Activated CD4-positive, alpha-beta T cell treated with anti-CD3 and anti-CD28 coated beads, Interleukin-2, amount 10 ng/mL, durations not matched to agents 24 days and 14 days (primary cell): ENCODE results near the gene TMED10. TPM values are rescaled to one million over a fixed set of nuclear protein-coding genes. Genes with fewer than 3 reads are reported as not detected.
A peak's percentile ranks its signal among the peaks of the same experiment; 100 is the strongest.

Source experiments
- DNase-seq: peaks from one replicate; pipeline ENCODE4 v3.0.0; 2022
- H3K27ac Mint-ChIP-seq: one replicate; pipeline ENCODE4 v1.8.0; 2022; ENCODE audit warnings: mild to moderate bottlenecking, mixed read lengths
- H3K27me3 Mint-ChIP-seq: one replicate; pipeline ENCODE4 v1.8.0; 2022; ENCODE audit warnings: mixed read lengths
- H3K36me3 Mint-ChIP-seq: one replicate; pipeline ENCODE4 v1.8.0; 2022; ENCODE audit warnings: low read depth, mild to moderate bottlenecking, mixed read lengths
- H3K4me1 Mint-ChIP-seq: one replicate; pipeline ENCODE4 v1.8.0; 2021; ENCODE audit warnings: mixed read lengths
- H3K4me3 Mint-ChIP-seq: one replicate; pipeline ENCODE4 v1.8.0; 2022; ENCODE audit warnings: mild to moderate bottlenecking, moderate library complexity, mixed read lengths
- H3K9me3 Mint-ChIP-seq: one replicate; pipeline ENCODE4 v1.8.0; 2021; ENCODE audit warnings: mixed read lengths
- intact Hi-C: fragments of 100-400 bp; cut with micrococcal nuclease; formaldehyde crosslinking; loops from one replicate; pipeline ENCODE4 v1.15.1; 2023
- total RNA-seq: library from RNA; stranded (reverse); gene quantifications from 2 replicates; pipeline ENCODE4 v1.2.3, GENCODE V29; 2022

The TMED10 gene
- total RNA-seq, 1 donor from 2014 or later: 192 TPM

DNA sequence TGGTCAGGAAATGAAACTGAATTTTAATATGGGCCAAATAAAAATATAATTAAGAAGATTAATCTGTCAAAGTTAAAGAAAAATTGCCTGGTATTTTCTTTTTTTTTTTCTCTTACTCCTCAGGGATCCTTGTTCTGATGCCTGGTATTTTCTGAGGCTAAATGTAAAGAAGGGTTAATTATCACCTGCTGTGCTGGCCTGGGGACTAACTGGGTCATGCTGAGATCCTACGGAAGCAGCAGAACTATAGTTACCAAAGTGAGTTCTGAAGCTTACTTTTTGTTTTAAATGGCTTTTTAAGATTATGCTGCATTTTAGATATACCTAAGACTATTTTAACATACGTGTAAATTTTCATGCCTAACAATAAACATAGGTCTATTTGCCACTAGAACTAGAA, 83.7 kb downstream of the TMED10 start:
- Mint-ChIP-seq H3K27ac (no peak overlapping the region), H3K9me3 (no peaks in the 10 kb centered on the region), H3K4me1 (no peaks in the 10 kb centered on the region), H3K27me3 (no peaks in the 10 kb centered on the region), H3K4me3 (no peak overlapping the region), H3K36me3 (peaks cover 37% of the 10 kb centered on the region)
- intact Hi-C loops: no loop called here
- no peak for DNase-seq

DNA sequence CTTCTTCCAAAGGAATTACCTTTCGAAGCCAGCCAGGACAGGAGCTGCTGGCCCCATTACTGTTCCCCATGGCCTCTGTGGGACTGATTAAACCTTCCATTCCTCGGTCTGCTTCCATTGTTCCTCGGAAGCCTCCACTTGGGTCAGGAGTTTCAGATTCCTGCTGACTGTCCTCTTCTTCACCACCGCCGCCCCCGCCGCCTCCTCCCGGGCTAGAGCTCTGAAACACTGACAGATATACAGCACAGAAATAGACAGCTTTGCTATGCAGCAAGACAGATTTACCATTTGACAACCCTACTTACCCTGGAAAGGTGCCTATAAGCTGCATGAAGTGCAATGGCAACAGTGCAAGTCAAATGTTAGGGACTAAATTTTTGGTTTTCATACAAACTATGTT, 85.2 kb downstream of the TMED10 start:
- no peak for DNase-seq
- H3K4me3 Mint-ChIP-seq: no peak overlapping the region
- H3K27ac Mint-ChIP-seq: no peak overlapping the region
- H3K36me3 Mint-ChIP-seq: peaks cover 39% of the 10 kb centered on the region
- H3K27me3 Mint-ChIP-seq: no peaks in the 10 kb centered on the region
- H3K4me1 Mint-ChIP-seq: no peaks in the 10 kb centered on the region
- intact Hi-C loops: no loop called here
- H3K9me3 Mint-ChIP-seq: no peaks in the 10 kb centered on the region

DNA sequence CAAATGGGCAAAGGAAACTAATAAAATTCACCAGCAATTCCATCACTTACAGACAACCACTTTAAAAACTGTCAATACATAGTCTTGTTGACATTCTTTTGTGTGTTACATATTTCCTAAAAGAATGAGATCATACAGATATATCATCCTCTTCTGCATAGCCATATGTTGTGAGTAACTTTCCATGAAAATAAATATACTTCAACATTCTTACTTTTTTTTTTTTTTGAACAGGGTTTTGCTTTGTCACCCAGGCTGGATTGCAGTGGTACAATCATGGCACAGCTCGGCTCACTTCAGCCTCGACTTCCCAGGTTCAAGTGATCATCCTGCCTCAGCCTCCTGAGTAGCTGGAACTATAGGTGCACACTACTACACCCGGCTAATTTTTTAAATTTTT, 86.1 kb downstream of the TMED10 start:
- Mint-ChIP-seq H3K27me3 (no peaks in the 10 kb centered on the region), H3K9me3 (no peaks in the 10 kb centered on the region), H3K27ac (no peak overlapping the region), H3K4me1 (no peaks in the 10 kb centered on the region), H3K36me3 (peaks cover 41% of the 10 kb centered on the region), H3K4me3 (no peak overlapping the region)
- intact Hi-C loops: no loop called here
- DNase-seq: no peak

DNA sequence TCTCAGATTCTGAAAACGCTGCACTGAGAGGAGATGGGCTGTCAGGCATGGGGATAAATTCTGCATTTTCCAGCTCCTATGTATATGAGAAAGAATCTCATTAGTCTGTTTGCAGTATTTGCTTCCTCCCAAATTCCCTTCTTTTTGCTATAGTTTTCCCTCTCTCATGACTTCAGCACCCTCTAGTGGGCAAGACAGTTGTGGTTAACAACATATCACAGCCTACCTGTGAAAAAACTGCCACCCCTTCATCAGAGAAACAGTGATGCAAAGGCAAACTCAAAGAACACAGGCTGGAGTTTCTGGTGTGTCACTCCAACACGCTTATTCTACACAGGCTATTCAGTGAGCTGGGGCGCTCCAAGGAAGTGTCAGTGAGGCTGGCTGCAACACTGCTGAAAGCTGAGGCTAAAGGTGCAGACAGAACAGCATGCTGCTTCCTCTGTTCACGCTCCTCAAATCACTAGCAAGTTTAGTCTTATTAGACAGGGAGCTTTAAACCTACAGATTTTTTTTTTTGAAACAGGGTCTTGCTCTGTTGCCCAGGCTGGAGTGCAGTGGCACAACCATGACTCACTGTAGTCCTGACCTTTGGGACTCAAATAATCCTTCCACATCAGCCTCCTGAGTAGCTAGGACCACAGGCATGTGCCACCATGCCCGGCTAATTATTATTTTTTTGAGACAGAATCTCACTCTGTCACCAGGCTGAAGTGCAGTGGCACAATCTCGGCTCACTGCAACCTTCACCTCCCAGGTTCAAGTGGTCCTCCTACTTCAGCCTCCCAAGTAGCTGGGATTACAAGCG, 87.6 kb downstream of the TMED10 start:
- peaks cover 42% of the 10 kb centered on the region for H3K36me3 Mint-ChIP-seq
- H3K27ac Mint-ChIP-seq: no peak overlapping the region
- intact Hi-C loops: loop anchor here (1.0 kb wide), 2 partner anchors 143 to 227 kb away; no protein-coding TSS in a partner anchor
- H3K27me3 Mint-ChIP-seq: no peaks in the 10 kb centered on the region
- no peaks in the 10 kb centered on the region for H3K9me3 Mint-ChIP-seq
- DNase-seq: peak; percentile 86
- no peaks in the 10 kb centered on the region for H3K4me1 Mint-ChIP-seq
- H3K4me3 Mint-ChIP-seq: no peak overlapping the region

DNA sequence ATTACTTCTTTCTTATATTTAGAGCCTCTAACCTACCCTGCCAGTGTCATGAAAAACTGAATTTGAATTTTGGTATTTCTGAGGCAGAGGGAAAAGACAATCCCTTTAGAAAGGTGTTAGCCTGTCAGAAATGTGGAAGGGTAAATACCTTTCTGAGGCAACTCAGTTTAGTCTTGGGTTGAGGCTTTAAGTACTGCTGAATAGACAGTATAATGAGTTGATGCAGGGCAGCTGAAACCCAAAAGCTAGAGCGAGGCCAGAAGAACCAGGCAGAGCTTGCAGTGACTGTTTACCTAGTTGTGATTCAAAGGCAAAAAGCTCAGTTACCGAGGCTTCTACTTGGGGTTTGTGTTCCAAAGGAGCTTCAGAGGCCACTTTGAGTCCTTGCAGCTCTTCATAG, 88.3 kb downstream of the TMED10 start:
- Mint-ChIP-seq H3K27ac (no peak overlapping the region), H3K9me3 (no peaks in the 10 kb centered on the region)
- intact Hi-C loops: loop anchor here (1.0 kb wide), 2 partner anchors 143 to 227 kb away; no protein-coding TSS in a partner anchor

DNA sequence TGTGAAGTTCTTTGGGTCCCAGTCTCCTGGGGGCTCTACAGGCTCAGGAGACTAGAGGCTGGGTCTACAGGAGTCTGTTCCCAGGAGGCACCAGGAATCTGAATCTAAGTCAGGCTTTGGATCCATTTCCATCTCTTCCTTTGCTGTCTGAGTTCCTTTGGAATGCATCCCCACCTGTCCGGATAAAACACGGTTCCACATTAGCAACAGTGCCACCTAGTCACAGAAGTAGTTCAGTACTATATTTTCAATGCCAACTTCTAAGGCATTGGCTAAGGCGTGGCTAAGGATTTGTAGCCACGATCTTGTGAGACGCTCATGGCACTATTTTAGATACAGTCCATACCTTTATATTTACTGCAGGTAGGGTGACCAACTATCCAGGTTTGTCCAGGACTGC, 91.9 kb downstream of the TMED10 start:
- H3K36me3 Mint-ChIP-seq: peaks cover 43% of the 10 kb centered on the region
- H3K27me3 Mint-ChIP-seq: no peaks in the 10 kb centered on the region
- H3K9me3 Mint-ChIP-seq: no peaks in the 10 kb centered on the region
- H3K4me1 Mint-ChIP-seq: no peaks in the 10 kb centered on the region
- no peak for DNase-seq
- intact Hi-C loops: no loop called here
- no peak overlapping the region for H3K27ac Mint-ChIP-seq
- H3K4me3 Mint-ChIP-seq: no peak overlapping the region

More for the DNA sequence above, 88.3 kb downstream of the TMED10 start:
- no peak for DNase-seq
- H3K36me3 Mint-ChIP-seq: peaks cover 41% of the 10 kb centered on the region
- H3K4me3 Mint-ChIP-seq: no peak overlapping the region
- H3K4me1 Mint-ChIP-seq: no peaks in the 10 kb centered on the region
- no peaks in the 10 kb centered on the region for H3K27me3 Mint-ChIP-seq

DNA sequence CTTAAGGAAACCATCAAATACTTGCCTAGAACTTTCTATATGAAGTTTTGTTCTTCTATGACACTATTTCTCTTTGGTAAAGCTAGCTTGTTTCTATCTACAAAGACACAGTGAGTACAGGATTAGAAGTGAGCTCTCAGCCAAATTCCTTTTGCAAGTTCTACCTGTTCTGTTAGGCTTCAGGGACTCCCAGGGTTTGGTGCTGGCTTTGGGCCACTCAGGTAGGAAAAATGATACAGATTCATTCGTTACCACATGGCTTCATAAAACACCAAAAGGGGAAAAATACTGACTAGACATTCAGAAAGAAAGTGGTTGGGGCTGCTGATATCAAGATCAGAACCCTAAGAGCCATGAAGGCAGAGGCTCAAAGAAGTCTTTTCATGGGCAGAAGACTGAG, 93.1 kb downstream of the TMED10 start:
- Mint-ChIP-seq H3K36me3 (peaks cover 39% of the 10 kb centered on the region), H3K4me1 (no peaks in the 10 kb centered on the region), H3K4me3 (no peak overlapping the region), H3K27ac (no peak overlapping the region), H3K9me3 (no peaks in the 10 kb centered on the region), H3K27me3 (no peaks in the 10 kb centered on the region)
- DNase-seq: no peak
- intact Hi-C loops: no loop called here

DNA sequence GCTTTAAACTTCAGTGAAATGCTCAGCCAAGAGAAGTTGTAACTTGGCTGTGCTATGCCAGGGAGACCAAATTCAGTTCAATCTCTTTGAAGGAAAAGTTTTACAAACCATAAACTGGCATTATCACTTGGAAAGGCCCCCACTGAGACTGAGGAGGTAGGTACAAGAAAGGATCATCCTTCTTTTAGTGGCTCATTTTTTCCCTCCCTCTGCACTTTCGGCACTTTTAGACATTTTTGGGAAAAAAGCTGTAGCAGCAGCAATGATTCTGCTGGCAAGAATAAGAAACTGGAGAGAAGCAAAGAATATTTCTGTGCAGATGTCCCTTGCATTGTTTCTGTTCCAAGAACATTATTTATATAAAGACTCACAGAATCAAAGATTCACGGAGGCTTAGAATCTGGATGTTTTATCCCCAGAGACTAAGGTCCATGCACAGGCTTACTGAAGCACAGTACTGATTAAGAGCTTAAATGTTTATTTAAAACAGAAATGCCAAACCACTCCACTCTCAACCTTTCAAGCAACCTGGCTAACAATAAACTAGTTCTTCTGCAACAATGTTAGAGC, 94.7 kb downstream of the TMED10 start:
- Mint-ChIP-seq H3K4me1 (no peaks in the 10 kb centered on the region), H3K4me3 (no peak overlapping the region), H3K27me3 (no peaks in the 10 kb centered on the region), H3K36me3 (peaks cover 35% of the 10 kb centered on the region), H3K27ac (no peak overlapping the region), H3K9me3 (no peaks in the 10 kb centered on the region)
- intact Hi-C loops: no loop called here
- no peak for DNase-seq

Other genes starting within 250 kb of the TMED10 start
- gene PGF, start 221.0 kb downstream of the TMED10 start, total RNA-seq: 0.23 and 0.24 TPM in 2 replicates
- gene EIF2B2, start 173.7 kb downstream of the TMED10 start, total RNA-seq: 51.6 and 53.3 TPM in 2 replicates
- 27.7 and 28.3 TPM in 2 replicates for gene MLH3, start 125.1 kb downstream of the TMED10 start, total RNA-seq
- gene ACYP1, start 112.6 kb downstream of the TMED10 start, total RNA-seq: 45.2 and 46.0 TPM in 2 replicates
- 0.82 and 1.6 TPM in 2 replicates for gene ZC2HC1C, start 107.0 kb downstream of the TMED10 start, total RNA-seq
- gene NEK9, start 49.6 kb downstream of the TMED10 start, total RNA-seq: 66.6 and 68.8 TPM in 2 replicates
- 26.5 and 29.6 TPM in 2 replicates for gene FOS, start 102.2 kb upstream of the TMED10 start, total RNA-seq